ENCODE data around the gene OSGEPL1.

Gene OSGEPL1

DNA sequence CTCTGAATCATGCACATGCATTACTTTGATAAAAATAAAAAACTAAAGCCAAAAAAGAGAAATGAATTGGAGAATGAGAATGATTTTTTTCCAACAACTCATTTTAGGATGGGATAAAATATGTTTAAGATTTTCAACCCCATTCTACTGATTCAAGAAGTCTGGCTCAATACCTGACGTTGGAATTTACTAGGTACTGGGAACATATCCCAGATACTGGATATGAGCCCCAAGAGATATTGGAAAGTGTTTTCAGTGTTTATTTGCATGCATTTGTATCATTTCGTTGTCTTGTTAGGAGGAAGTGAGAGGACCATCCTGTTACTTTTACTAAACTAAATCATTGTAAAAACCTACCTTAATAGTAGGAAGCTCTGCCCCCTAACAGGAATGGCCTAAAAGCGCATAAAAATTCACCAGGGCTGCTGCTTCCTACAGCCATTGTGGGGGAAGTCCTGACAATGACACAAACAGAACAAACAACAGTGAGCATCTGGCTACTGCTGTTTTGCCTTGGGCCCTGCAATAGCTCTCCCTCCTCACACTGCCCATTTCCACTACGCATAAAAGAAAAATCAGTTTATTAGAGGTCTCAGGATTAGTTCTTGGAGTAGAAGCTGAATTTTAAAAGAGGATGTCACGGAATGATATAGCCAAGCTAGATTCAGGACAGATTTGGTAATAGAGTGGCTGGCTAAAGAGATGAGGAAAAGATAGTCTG lies 52.9 kb downstream of the OSGEPL1 start:
- H3K27me3 Mint-ChIP-seq, result no peaks in the 10 kb centered on the region
- DNase-seq, result no peak
- H3K4me3 Mint-ChIP-seq, result no peak overlapping the region
- H3K36me3 Mint-ChIP-seq, result peaks cover 4% of the 10 kb centered on the region
- no peaks in the 10 kb centered on the region for H3K9me3 Mint-ChIP-seq
- no peak overlapping the region for H3K27ac Mint-ChIP-seq
- CTCF ChIA-PET, result interaction anchor here (1.4 kb wide), 1 partner anchor 11 kb away, joined by 5 read pairs; no protein-coding TSS in a partner anchor
- H3K4me1 Mint-ChIP-seq, result no peaks in the 10 kb centered on the region

DNA sequence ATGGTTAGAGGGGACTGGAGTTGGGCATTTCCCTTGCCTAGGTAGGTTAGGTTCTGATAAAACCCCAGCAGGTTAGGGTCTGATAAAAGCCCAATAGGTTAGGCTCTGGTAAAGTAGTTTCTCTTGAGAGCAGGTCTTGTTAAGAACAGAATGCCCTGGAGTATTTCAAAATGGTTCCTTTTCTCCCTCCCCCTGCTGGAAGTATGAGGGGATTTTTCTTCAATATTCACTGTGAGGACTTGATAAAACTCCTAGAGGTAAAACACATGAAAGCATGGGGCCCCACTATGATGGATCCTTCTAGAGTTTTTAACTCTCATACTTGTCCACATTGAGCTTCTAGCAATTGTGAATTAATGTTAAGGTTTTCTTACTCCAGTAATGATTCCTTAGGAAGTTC lies 60.5 kb downstream of the OSGEPL1 start:
- Mint-ChIP-seq H3K9me3 (no peaks in the 10 kb centered on the region), H3K36me3 (no peaks in the 10 kb centered on the region), H3K4me3 (no peak overlapping the region), H3K4me1 (peaks cover 2% of the 10 kb centered on the region), H3K27ac (no peak overlapping the region), H3K27me3 (no peaks in the 10 kb centered on the region)
- CTCF ChIA-PET, result interaction anchor here (1.1 to 5.4 kb wide), 3 partner anchors 10 to 41 kb away, joined by 3 to 54 read pairs (median 11); partner anchors contain the start of genes ANKAR and ASNSD1
- no peak for DNase-seq

- no peak for DNase-seq
- no peak overlapping the region for H3K4me3 Mint-ChIP-seq
- H3K27me3 Mint-ChIP-seq, result no peaks in the 10 kb centered on the region
- no peaks in the 10 kb centered on the region for H3K9me3 Mint-ChIP-seq
- no peak overlapping the region for H3K27ac Mint-ChIP-seq
- CTCF ChIA-PET, result interaction anchor here (2.7 to 5.4 kb wide), 2 partner anchors 26 to 39 kb away, joined by 11 to 54 read pairs; partner anchors contain the start of genes ANKAR and ASNSD1
- no peaks in the 10 kb centered on the region for H3K36me3 Mint-ChIP-seq
- H3K4me1 Mint-ChIP-seq, result peaks cover 2% of the 10 kb centered on the region
Measured at GRCh38 chr2:189700681-189701080, 61.9 kb downstream of the OSGEPL1 start.

DNA sequence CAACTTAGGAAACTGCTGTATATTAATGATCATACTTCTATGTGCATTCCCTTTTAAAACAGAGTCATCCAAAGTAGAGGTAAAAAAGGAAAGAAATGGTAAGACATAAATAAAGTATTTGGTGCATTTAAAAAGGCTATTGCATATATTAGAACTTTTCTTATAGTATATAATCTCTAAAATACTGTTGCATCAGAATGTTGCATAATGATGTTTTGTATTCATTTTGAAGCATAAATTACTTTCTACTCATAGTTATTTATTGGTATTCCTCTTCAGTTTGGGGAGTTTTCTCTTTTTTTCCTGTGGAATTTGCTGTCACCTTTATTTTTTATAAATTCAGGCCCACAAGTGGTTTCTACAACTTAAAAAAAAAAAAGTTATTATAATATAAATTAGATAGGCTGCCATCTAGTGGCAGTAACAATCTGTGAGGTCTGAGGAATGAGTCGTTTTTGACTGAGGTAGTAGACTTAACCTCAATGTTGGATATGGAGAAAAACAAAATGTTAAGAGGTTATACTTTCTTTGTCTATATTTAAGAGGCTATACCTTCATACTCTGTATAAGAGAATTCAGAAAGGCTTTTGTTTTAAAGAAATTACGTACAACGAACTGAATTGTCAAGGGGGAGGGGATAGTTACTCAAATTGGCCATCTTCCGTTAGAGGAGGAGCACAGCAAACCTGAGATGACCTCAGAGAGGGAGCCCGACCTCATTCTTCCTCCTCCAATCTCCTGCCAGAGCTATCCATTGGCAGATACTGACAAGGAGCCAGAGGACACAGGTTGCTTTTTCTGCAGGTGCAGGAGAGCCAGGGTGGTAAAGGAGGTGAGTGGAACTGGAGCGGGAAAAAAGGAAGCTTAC lies 64.3 kb downstream of the OSGEPL1 start:
- H3K27ac Mint-ChIP-seq, result peak overlapping the region; percentile 64
- H3K36me3 Mint-ChIP-seq, result no peaks in the 10 kb centered on the region
- peak; percentile 54 for DNase-seq
- peak overlapping the region; percentile 21 for H3K4me3 Mint-ChIP-seq
- H3K27me3 Mint-ChIP-seq, result no peaks in the 10 kb centered on the region
- CTCF ChIA-PET, result interaction anchor here (0.6 to 5.4 kb wide), 11 partner anchors 11 to 1198 kb away, joined by 3 to 54 read pairs (median 4); partner anchors contain the start of genes ANKAR and ASNSD1
- peaks cover 2% of the 10 kb centered on the region for H3K4me1 Mint-ChIP-seq
- no peaks in the 10 kb centered on the region for H3K9me3 Mint-ChIP-seq
